DMS 273 treated with DMSO at 0.1 percent for 48 hours (cell line): ENCODE results near the gene TRIM41.

ENCODE experiments used
- DNase-seq: peaks from one replicate; lab custom pipeline; 2025; lab: John Stamatoyannopoulos, UW

The TRIM41 gene

GRCh38 chr5:181233088-181233800 is 10.2 kb downstream of the TRIM41 start:
- DNase-seq = no peak

GRCh38 chr5:181233801-181234454 is 10.8 kb downstream of the TRIM41 start:
- no peak for DNase-seq

GRCh38 chr5:181234455-181235306 is 11.6 kb downstream of the TRIM41 start:
- no peak for DNase-seq

DNA sequence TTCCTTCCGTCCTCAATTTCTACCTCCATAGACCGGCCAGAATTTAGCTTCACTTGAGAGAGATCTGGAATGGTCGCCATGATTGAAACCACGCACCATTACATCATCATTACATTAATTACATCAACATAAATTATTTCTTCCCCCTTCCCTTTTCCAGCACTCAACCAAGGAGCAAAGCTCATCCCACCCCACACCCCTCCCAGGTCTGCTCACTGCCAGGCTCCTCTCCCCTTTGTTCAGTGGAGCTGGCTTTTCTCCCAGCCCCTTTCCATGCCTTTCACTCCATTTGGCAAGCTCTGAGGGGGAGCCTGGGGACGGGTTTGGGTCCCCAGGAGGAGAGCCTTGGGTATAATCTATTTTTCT is 12.2 kb downstream of the TRIM41 start:
- DNase-seq = no peak

DNA sequence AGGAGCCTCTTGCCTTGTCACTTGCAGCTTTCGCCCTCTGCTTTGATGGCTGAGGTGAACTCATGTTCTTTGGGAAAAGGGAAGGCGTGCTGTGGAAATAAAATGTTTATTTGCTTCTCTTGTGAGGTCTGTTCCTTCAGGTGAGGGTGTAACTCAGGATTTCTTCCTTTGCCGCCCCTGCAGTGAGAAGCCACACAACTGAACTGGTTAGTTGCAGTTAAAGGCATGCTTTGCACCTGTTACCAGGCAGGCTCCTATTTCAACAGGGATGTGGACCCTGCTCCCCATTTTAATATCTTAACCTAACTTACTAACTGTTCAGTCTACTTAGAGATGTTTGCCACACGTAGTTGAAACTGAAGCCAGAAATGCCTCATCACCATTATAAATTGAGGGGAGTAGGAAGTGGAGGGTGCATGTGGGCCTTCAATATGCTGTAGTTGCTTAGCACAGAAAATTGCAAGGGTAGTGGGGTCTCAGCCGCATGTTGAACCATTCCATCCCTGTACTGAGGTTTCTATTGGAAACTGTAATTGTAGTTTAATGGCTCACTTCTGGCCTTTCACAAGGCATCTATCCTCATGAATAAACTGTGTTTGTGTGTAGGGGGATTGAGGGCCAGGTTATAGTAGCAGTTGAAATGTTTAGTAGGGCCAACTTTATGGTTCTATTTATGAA is 12.7 kb downstream of the TRIM41 start:
- no peak for DNase-seq

GRCh38 chr5:181236471-181236870 is 13.4 kb downstream of the TRIM41 start:
- DNase-seq = no peak

GRCh38 chr5:181236954-181237641 is 14.0 kb downstream of the TRIM41 start:
- DNase-seq = no peak

DNA sequence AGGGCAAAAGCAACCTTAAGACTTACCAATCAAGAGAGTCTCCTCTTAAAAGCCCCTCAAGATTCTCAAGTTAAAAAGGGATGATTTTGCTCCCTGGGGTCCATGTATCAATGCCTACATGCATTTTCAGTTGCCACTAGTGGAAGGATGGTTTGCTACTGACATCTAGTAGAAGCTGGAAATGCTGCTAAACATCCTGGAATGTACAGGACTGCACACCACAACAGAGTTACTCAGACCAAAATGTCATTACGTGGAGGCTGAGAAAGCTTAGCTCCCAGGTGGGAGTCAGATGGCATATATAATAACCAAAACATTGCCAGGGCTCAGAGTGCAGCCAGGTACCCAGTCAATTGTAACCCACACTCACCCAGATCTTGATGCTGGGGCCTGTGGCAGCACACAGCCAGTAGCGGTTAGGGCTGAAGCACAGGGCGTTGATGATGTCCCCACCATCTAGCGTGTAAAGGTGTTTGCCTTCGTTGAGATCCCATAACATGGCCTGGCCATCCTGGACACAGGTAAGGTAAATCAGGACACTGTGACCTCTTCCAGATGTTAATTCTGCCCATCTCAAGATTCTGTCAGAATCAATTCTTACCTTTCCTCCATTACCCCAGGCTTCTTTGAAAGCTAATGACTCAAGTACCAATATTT is 14.8 kb downstream of the TRIM41 start:
- DNase-seq = no peak

- no peak for DNase-seq
Measured at GRCh38 chr5:181239062-181239663, 16.1 kb downstream of the TRIM41 start.

- no peak for DNase-seq
Measured at GRCh38 chr5:181241393-181241975, 18.4 kb downstream of the TRIM41 start.

GRCh38 chr5:181242031-181242451 is 19.0 kb downstream of the TRIM41 start:
- DNase-seq = no peak

GRCh38 chr5:181243018-181243563 is 20.0 kb downstream of the TRIM41 start:
- DNase-seq = no peak

- no peak for DNase-seq
Measured at GRCh38 chr5:181243564-181244343, 20.7 kb downstream of the TRIM41 start, which contains the start of gene RACK1. Gene RACK1, minus strand, starts transcription at chr5:181243906. Its CDS starts 106 bp downstream, at chr5:181243800.

DNA sequence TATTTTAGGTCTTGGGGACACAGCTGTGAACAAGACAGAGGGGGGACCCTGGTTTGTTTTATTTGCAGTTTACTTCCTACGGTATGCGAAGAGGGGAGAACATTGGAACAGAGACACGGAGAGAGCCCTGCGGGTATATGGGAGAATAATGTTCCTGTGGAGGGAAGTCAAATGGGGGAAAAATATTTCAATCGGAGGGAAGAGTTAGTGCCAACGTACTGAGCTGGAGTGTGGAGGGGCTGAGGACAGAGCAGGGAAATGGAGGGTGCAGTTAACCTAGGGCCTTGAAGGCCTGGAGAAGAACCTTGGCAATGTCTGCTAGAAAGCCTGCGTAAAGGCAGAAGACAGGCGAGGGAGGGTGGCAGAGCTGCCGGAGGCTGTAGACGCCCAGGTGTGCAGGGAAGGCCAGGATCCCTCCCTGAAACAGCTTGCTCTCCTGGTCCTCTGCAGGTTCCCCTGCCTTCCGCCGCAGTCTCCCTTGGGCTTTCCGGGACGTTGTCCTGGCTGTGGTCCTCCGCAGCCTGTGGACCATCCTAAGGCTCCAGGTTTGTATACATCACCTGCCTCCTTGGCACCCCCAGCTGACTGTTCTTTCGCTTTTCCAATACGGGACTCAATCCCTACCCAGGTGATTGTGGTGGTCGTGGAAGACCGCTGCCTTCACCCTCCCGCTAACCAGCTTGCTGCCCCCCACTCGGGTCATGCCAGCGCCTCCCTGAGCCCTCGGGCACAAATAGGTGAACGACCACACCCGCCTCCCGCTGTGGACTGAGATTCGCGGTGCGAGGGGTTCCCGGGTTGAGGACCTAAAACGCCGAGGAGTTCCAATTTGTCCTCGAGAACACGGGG is 22.6 kb downstream of the TRIM41 start:
- DNase-seq = no peak

DNA sequence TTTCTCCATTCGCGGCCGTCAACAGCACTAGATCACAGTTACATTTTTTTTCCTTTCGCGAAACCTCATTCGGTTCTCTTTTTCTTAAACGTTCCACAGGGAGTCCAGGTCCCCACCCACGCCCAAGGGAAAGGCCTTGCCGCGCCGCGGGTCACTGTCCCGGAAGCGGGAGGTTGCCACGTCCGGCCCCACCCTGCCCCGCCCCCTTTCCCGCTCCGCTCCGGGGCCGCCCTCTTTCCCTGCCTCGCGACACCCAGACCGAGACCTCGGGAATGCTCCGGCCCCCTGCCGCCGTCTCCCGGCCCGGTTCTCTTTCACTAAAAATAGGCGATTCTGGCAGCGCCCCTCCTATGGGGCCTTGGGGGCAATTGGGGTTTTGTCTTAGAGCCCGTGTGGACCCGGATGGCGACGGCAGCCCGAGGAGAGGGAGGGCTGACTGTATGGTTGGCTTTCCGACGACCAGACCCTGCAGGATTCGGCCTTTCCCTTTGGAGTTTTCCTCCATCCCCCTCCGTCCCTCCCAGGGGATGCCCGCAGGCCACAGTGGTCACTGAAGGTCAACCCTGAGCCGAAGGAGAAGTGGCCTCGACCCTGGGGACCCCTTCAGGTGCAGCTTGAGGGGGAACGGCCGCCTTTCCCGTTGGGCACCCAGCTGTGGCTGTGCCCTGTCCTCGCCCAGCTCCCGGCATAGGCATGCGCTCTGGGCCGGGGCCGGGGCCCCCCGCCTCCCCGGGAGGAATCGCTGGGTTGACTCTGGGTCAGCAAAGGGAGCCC is 23.4 kb downstream of the TRIM41 start:
- no peak for DNase-seq

GRCh38 chr5:181248277-181248676 is 25.2 kb downstream of the TRIM41 start:
- no peak for DNase-seq

GRCh38 chr5:181255276-181255675 is 32.2 kb downstream of the TRIM41 start:
- no peak for DNase-seq
